Endothelial cell (in vitro differentiated cells): ENCODE results near the gene KLC3. TPM values are rescaled to one million over a fixed set of nuclear protein-coding genes. Genes with fewer than 3 reads are reported as not detected.
A peak's percentile ranks its signal among the peaks of the same experiment; 100 is the strongest.
"Not testable (repeated sequence)": the region's sequence is repeated elsewhere in the genome, so short reads cannot be mapped to it uniquely, and the experiment has no call there.

Experiments used
- DNase-seq: peaks from one replicate; pipeline ENCODE4 v3.0.0; 2021; ENCODE audit warnings: low spot score
- H3K27ac Mint-ChIP-seq: one replicate; pipeline ENCODE4 v1.8.0; 2021; ENCODE audit warnings: mixed read lengths, inconsistent platforms; ENCODE audit not compliant: unreplicated experiment
- H3K27me3 Mint-ChIP-seq: one replicate; pipeline ENCODE4 v1.8.0; 2021; ENCODE audit warnings: mild to moderate bottlenecking, moderate library complexity, mixed read lengths, inconsistent platforms; ENCODE audit not compliant: unreplicated experiment
- H3K36me3 Mint-ChIP-seq: one replicate; pipeline ENCODE4 v1.8.0; 2021; ENCODE audit warnings: mild to moderate bottlenecking, low read depth, mixed read lengths, inconsistent platforms; ENCODE audit not compliant: unreplicated experiment
- H3K4me1 Mint-ChIP-seq: one replicate; pipeline ENCODE4 v1.8.0; 2021; ENCODE audit warnings: mild to moderate bottlenecking, mixed read lengths, inconsistent platforms; ENCODE audit not compliant: unreplicated experiment
- H3K4me3 Mint-ChIP-seq: one replicate; pipeline ENCODE4 v1.8.0; 2021; ENCODE audit warnings: mild to moderate bottlenecking, mixed read lengths, inconsistent platforms; ENCODE audit not compliant: unreplicated experiment
- H3K9me3 Mint-ChIP-seq: one replicate; pipeline ENCODE4 v1.8.0; 2021; ENCODE audit warnings: mixed read lengths, inconsistent platforms; ENCODE audit not compliant: unreplicated experiment
- CTCF ChIP-seq: fragments of 200-600 bp; sonication (generic); IDR thresholded peaks from one replicate; pipeline ENCODE4 v1.5.0; 2021; ENCODE audit warnings: antibody characterized with exemption; ENCODE audit not compliant: unreplicated experiment
- total RNA-seq: library from RNA; stranded (reverse); fragmentation: NEBNext Ultra II Directional; extraction: Animal tissue kit (Norgen Biotek cat#: 25700); gene quantifications from one replicate; pipeline ENCODE4 v1.2.1, GENCODE V29; 2021; ENCODE audit not compliant: unreplicated experiment

KLC3 gene
- total RNA-seq, 1 donor from 2014 or later = 0.44 TPM

GRCh38 chr19:45306518-45307027 lies 34.0 kb upstream of the KLC3 start:
- Mint-ChIP-seq H3K4me3 (no peak overlapping the region), H3K27me3 (peaks cover 23% of the 10 kb centered on the region), H3K9me3 (no peaks in the 10 kb centered on the region), H3K27ac (no peak overlapping the region), H3K36me3 (peaks cover 10% of the 10 kb centered on the region), H3K4me1 (peaks cover 3% of the 10 kb centered on the region)
- DNase-seq = no peak
- no peak for TF ChIP-seq CTCF

GRCh38 chr19:45307361-45307760 lies 33.2 kb upstream of the KLC3 start:
- peaks cover 22% of the 10 kb centered on the region for H3K27me3 Mint-ChIP-seq
- peaks cover 6% of the 10 kb centered on the region for H3K36me3 Mint-ChIP-seq
- no peaks in the 10 kb centered on the region for H3K9me3 Mint-ChIP-seq
- H3K27ac Mint-ChIP-seq = peak overlapping the region; percentile 42
- H3K4me1 Mint-ChIP-seq = peaks cover 3% of the 10 kb centered on the region
- no peak overlapping the region for H3K4me3 Mint-ChIP-seq
- no peak for DNase-seq
- TF ChIP-seq CTCF = no peak

DNA sequence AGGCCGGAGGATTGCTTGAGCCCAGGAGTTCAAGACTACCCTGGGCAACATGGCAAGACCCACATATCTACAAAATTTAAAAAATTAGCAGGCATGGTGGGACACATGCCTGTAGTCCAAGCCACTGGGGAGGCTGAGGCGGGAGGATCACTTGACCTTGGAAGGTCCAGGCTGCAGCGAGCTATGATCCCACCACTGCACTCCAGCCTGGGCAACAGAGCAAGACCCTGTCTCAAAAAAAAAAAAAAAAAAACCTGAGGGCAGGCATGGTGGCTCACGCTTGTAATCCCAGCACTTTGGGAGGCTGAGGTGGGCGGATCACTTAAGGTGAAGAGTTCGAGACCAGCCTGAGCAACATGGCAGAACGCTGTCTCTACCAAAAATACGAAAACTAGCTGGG lies 31.2 kb upstream of the KLC3 start:
- not testable (repeated sequence) for H3K27ac Mint-ChIP-seq, H3K9me3 Mint-ChIP-seq, H3K4me3 Mint-ChIP-seq, DNase-seq, H3K4me1 Mint-ChIP-seq, H3K36me3 Mint-ChIP-seq
- peaks cover 18% of the 10 kb centered on the region for H3K27me3 Mint-ChIP-seq

DNA sequence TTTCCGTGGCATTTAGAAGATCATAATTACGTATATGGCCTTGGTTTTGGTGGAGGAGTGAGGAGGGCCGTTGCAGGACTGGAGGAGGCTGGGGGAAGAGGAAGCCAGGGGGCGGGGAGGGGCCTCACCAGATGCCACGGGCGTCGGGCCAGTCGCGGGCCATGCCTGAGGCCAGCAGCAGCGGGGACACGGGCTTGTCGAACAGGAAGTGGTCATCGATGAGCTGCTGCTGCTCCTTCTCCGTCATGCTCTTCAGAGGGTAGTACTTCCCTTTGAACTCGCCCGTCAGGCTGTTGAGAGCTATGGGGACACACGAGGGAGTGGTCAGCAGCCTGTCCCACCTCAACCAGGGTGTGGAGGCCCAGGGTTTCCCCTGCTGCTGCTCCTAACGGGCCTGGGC lies 28.9 kb upstream of the KLC3 start:
- Mint-ChIP-seq H3K36me3 (no peaks in the 10 kb centered on the region), H3K4me1 (peaks cover 2% of the 10 kb centered on the region), H3K4me3 (no peak overlapping the region), H3K27ac (no peak overlapping the region), H3K27me3 (peaks cover 14% of the 10 kb centered on the region), H3K9me3 (no peaks in the 10 kb centered on the region)
- TF ChIP-seq CTCF = no peak
- no peak for DNase-seq

- not testable (repeated sequence) for H3K36me3 Mint-ChIP-seq, H3K27ac Mint-ChIP-seq, DNase-seq, H3K4me3 Mint-ChIP-seq, H3K9me3 Mint-ChIP-seq, H3K4me1 Mint-ChIP-seq
- peaks cover 12% of the 10 kb centered on the region for H3K27me3 Mint-ChIP-seq
These were observed 28.3 kb upstream of the KLC3 start for GRCh38 chr19:45312285-45312684.

- H3K27me3 Mint-ChIP-seq = peaks cover 12% of the 10 kb centered on the region
- no peaks in the 10 kb centered on the region for H3K9me3 Mint-ChIP-seq
- H3K27ac Mint-ChIP-seq = no peak overlapping the region
- peaks cover 2% of the 10 kb centered on the region for H3K4me1 Mint-ChIP-seq
- TF ChIP-seq CTCF = no peak
- no peaks in the 10 kb centered on the region for H3K36me3 Mint-ChIP-seq
- no peak overlapping the region for H3K4me3 Mint-ChIP-seq
- no peak for DNase-seq
These were observed 25.8 kb upstream of the KLC3 start for GRCh38 chr19:45314708-45315245.
